ENCODE results near the gene PHF23.

The PHF23 gene

GRCh38 chr17:7190276-7190917, 48.9 kb downstream of the PHF23 start:
- TF ChIP-seq SIN3A (IDR thresholded peaks at IDR 0.05; ENCODE audit: borderline replicate concordance, insufficient read depth, low read length) (no peak), TAF1 (IDR thresholded peaks at IDR 0.05; ENCODE audit: borderline replicate concordance, insufficient read depth, low read length) (no peak), REST (IDR thresholded peaks at IDR 0.05; ENCODE audit: insufficient read depth in 1 of 2, low read depth in 2 of 2, low read length in 2 of 2) (no peak), FOXP2 (optimal IDR thresholded peaks at IDR 0.05; ENCODE audit: borderline replicate concordance, extremely low read depth, extremely low read length, insufficient read depth) (no peak), POLR2AphosphoS5 (IDR thresholded peaks at IDR 0.05; ENCODE audit: low read depth, low read length) (no peak)

GRCh38 chr17:7186241-7186640, 53.0 kb downstream of the PHF23 start:
- no peak for TF ChIP-seq TAF1 (IDR thresholded peaks at IDR 0.05; ENCODE audit: borderline replicate concordance, insufficient read depth, low read length)
- 0 out of 2 replicates have a peak, but pooled peaks have one; percentile 11 for TF ChIP-seq POLR2AphosphoS5 (IDR thresholded peaks at IDR 0.05; ENCODE audit: low read depth, low read length)
- TF ChIP-seq SIN3A (IDR thresholded peaks at IDR 0.05; ENCODE audit: borderline replicate concordance, insufficient read depth, low read length), result no peak
- TF ChIP-seq REST (IDR thresholded peaks at IDR 0.05; ENCODE audit: insufficient read depth in 1 of 2, low read depth in 2 of 2, low read length in 2 of 2), result no peak

All from PFSK-1 (cell line).